DND-41 (cell line): ENCODE results near the gene SNX2.

Source experiments
- ATAC-seq: fragments of 200-7000 bp; cut with Tn5 transposase; 3 replicates; pipeline ENCODE4 v1.9.1; 2021; ENCODE audit warnings: low read depth; ENCODE audit not compliant: insufficient read depth
- DNase-seq: peaks from one replicate; pipeline ENCODE4 v3.0.0-alpha.2; 2020
- H2AFZ ChIP-seq: 2 replicates; pipeline ENCODE4 v1.6.0; 2012; ENCODE audit warnings: low read depth, low read length
- H3K27ac ChIP-seq: 2 replicates; pipeline ENCODE4 v1.5.1; 2012; ENCODE audit warnings: low read length, inconsistent platforms
- H3K27me3 ChIP-seq: fragments of 200-600 bp; sonication (generic); 2 replicates; pipeline ENCODE4 v1.6.0; 2012; ENCODE audit warnings: low read length, mild to moderate bottlenecking, inconsistent platforms; ENCODE audit not compliant: insufficient read depth, poor library complexity
- H3K36me3 ChIP-seq: 2 replicates; pipeline ENCODE4 v1.5.1; 2012; ENCODE audit warnings: low read length, inconsistent platforms; ENCODE audit not compliant: insufficient read depth
- H3K4me1 ChIP-seq: 2 replicates; pipeline ENCODE4 v1.5.1; 2012; ENCODE audit warnings: mild to moderate bottlenecking, low read length; ENCODE audit not compliant: insufficient read depth
- H3K4me2 ChIP-seq: 2 replicates; pipeline ENCODE4 v1.6.0; 2012; ENCODE audit warnings: mild to moderate bottlenecking, moderate library complexity, low read length, inconsistent platforms; ENCODE audit not compliant: insufficient read depth
- H3K4me3 ChIP-seq, 2 experiments: fragments of 200-600 bp in 1 of 2; shearing (Covaris generic) in 1 of 2; 2 replicates each; pipeline ENCODE4 v1.5.1; 2012 to 2016; ENCODE audit warnings: inconsistent platforms in 2 of 2, low read length in 2 of 2, mild to moderate bottlenecking in 2 of 2, low read depth in 1 of 2, moderate library complexity in 1 of 2
- H3K79me2 ChIP-seq: 2 replicates; pipeline ENCODE4 v1.6.0; 2012; ENCODE audit warnings: low read length, inconsistent platforms; ENCODE audit not compliant: insufficient read depth
- H3K9ac ChIP-seq: 2 replicates; pipeline ENCODE4 v1.6.0; 2012; ENCODE audit warnings: low read depth, mild to moderate bottlenecking, inconsistent platforms, low read length, moderate library complexity
- H3K9me3 ChIP-seq: 2 replicates; pipeline ENCODE4 v1.5.1; 2012; ENCODE audit warnings: low read length, moderate library complexity, mild to moderate bottlenecking, inconsistent platforms; ENCODE audit not compliant: insufficient read depth, severe bottlenecking
- H4K20me1 ChIP-seq: 2 replicates; pipeline ENCODE4 v1.6.0; 2012; ENCODE audit warnings: low read length; ENCODE audit not compliant: insufficient read depth
- EZH2 ChIP-seq: IDR thresholded peaks from 3 replicates; pipeline ENCODE4 v1.6.1; 2012; ENCODE audit warnings: borderline replicate concordance, low read depth, mild to moderate bottlenecking, moderate library complexity, low read length, inconsistent platforms; ENCODE audit not compliant: severe bottlenecking
- TF ChIP-seq, protein P1 (sequence below): IDR thresholded peaks from 2 replicates; pipeline ENCODE4 v1.5.1; 2012; ENCODE audit warnings: borderline replicate concordance, low read length, moderate library complexity, mild to moderate bottlenecking; ENCODE audit not compliant: poor library complexity, severe bottlenecking; ENCODE audit errors: extremely low read depth

Gene SNX2

GRCh38 chr5:122778157-122778556, 3.3 kb downstream of the SNX2 start:
- H3K4me2 ChIP-seq, result no peak overlapping the region
- no peak for DNase-seq
- no peaks in the 10 kb centered on the region for H3K9me3 ChIP-seq
- H3K36me3 ChIP-seq, result peaks cover 5% of the 10 kb centered on the region
- no peaks in the 10 kb centered on the region for H3K27me3 ChIP-seq
- H3K27ac ChIP-seq, result no peak overlapping the region
- H3K9ac ChIP-seq, result no peak overlapping the region
- H3K79me2 ChIP-seq, result peaks cover 80% of the 10 kb centered on the region
- peaks cover 34% of the 10 kb centered on the region for H3K4me1 ChIP-seq
- TF ChIP-seq EZH2, result no peak
- TF ChIP-seq, protein P1, sequence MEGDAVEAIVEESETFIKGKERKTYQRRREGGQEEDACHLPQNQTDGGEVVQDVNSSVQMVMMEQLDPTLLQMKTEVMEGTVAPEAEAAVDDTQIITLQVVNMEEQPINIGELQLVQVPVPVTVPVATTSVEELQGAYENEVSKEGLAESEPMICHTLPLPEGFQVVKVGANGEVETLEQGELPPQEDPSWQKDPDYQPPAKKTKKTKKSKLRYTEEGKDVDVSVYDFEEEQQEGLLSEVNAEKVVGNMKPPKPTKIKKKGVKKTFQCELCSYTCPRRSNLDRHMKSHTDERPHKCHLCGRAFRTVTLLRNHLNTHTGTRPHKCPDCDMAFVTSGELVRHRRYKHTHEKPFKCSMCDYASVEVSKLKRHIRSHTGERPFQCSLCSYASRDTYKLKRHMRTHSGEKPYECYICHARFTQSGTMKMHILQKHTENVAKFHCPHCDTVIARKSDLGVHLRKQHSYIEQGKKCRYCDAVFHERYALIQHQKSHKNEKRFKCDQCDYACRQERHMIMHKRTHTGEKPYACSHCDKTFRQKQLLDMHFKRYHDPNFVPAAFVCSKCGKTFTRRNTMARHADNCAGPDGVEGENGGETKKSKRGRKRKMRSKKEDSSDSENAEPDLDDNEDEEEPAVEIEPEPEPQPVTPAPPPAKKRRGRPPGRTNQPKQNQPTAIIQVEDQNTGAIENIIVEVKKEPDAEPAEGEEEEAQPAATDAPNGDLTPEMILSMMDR, result no peak
- H4K20me1 ChIP-seq, result peaks cover 9% of the 10 kb centered on the region
- no peak overlapping the region for H3K4me3 ChIP-seq
- no peak for ATAC-seq
- no peak overlapping the region for H2AFZ ChIP-seq

DNA sequence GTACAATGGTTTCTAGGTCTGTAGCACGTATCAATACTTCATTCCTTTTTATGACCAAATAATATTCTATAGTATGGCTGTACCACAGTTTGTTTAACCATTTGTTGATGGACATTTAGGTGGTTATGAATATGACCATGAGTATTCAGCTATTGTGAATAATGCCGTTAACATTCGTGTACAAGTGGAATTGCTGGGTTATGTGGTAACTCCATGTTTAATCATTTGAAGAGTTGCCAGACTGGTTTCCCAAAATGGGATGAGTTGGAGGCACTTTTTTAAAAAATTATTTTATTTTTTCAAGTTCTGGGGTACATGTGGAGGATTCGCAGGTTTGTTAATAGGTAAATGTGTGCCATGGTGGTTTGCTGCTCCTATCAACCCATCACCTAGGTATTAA, 4.6 kb downstream of the SNX2 start:
- no peak overlapping the region for H3K4me3 ChIP-seq
- peaks cover 5% of the 10 kb centered on the region for H3K36me3 ChIP-seq
- H4K20me1 ChIP-seq, result peaks cover 9% of the 10 kb centered on the region
- TF ChIP-seq, protein P1, result no peak
- no peak for TF ChIP-seq EZH2
- no peak for DNase-seq
- H3K27ac ChIP-seq, result no peak overlapping the region
- H3K4me2 ChIP-seq, result no peak overlapping the region; the same call in 1 of the 2 replicates
- ATAC-seq, result no peak
- peaks cover 29% of the 10 kb centered on the region for H3K4me1 ChIP-seq
- no peaks in the 10 kb centered on the region for H3K27me3 ChIP-seq
- H3K9me3 ChIP-seq, result no peaks in the 10 kb centered on the region
- peaks cover 93% of the 10 kb centered on the region for H3K79me2 ChIP-seq
- no peak overlapping the region for H2AFZ ChIP-seq
- H3K9ac ChIP-seq, result no peak overlapping the region

GRCh38 chr5:122780296-122780695, 5.4 kb downstream of the SNX2 start:
- DNase-seq (no peak), ATAC-seq (no peak)
- TF ChIP-seq, protein P1, result no peak
- no peak for TF ChIP-seq EZH2
- peaks cover 98% of the 10 kb centered on the region for H3K79me2 ChIP-seq
- H3K4me1 ChIP-seq, result peaks cover 27% of the 10 kb centered on the region
- no peak overlapping the region for H2AFZ ChIP-seq
- no peak overlapping the region for H3K9ac ChIP-seq
- H3K4me2 ChIP-seq, result no peak overlapping the region
- H3K27ac ChIP-seq, result no peak overlapping the region
- H3K9me3 ChIP-seq, result peaks cover 1% of the 10 kb centered on the region
- no peaks in the 10 kb centered on the region for H3K27me3 ChIP-seq
- H3K36me3 ChIP-seq, result peaks cover 2% of the 10 kb centered on the region
- peaks cover 9% of the 10 kb centered on the region for H4K20me1 ChIP-seq
- H3K4me3 ChIP-seq, result no peak overlapping the region

DNA sequence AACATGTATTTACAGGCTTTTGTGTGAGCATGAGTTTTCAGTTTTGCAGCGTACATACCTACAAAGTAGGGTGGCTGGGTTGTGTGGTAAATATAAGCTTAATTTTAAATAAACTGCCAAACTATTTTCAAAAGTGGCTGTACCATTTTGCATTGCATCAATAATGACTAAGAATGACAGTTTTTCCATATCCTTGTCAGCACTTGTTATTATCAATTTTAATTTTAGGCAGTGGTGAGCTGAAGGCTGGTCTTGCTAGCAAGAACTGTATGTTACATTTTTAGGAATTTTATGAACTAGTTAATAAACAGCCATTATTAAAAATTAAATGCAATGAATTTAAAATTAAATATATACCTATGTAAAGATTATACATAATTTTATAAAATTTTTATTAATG, 6.6 kb downstream of the SNX2 start:
- Histone ChIP-seq H3K27ac (no peak overlapping the region), H3K36me3 (no peaks in the 10 kb centered on the region; the same call in 1 of the 2 replicates), H3K9me3 (peaks cover 5% of the 10 kb centered on the region), H2AFZ (no peak overlapping the region), H3K9ac (no peak overlapping the region), H4K20me1 (peaks cover 9% of the 10 kb centered on the region; the same call in 1 of the 2 replicates), H3K79me2 (peaks cover 97% of the 10 kb centered on the region), H3K4me2 (no peak overlapping the region), H3K27me3 (no peaks in the 10 kb centered on the region), H3K4me3 (no peak overlapping the region), H3K4me1 (peaks cover 21% of the 10 kb centered on the region)
- ATAC-seq (no peak), DNase-seq (no peak)
- TF ChIP-seq, protein P1, result no peak
- no peak for TF ChIP-seq EZH2
